ENCODE results near the gene SYNE1. TPM values are rescaled to one million over a fixed set of nuclear protein-coding genes. Genes with fewer than 3 reads are reported as not detected.

Gene SYNE1
- total RNA-seq, 4 donors from 2014 or later = 111 to 156 (median 124) TPM

DNA sequence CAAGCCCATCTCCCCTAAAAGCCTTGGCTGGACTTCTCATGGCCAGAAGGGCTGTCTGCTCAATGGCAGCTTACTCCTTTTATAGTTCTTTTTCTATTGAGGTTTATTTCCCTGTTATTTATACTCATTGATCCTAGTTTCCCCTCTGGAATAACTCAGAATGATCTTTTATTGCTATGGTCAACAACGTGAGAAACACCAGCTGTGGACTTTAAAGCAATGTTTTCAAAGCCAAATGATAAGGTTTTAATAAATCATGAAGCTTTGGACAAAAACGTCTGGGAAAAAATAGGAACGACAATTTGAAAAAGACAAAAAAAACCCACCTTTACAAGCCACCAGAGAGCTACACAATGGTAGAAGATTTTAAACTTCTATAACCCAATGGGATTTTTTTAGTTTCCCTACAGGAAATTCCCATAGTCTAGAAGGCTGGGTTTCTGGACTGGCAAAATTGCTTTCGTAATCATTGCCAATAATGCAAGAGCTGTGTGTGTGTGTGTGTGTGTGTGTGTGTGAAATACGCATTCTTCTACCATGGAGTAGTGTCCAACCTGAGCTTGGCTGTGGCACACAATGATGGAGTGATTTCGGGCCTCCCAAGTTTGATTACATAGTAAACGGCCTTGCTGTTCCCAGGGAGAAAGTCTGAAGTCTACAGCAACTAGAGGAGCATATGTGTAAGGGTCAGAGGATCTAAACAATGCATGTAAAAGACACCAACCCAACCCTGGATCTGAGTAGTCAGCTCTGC lies 396.0 kb downstream of the SYNE1 start:
- 82 to 88% methylated on average over 7 of the region's 7 CpGs for WGBS, 2 donors
- no peak overlapping the region for H3K4me3 ChIP-seq (ENCODE audit: low read depth, poor library complexity, severe bottlenecking)

DNA sequence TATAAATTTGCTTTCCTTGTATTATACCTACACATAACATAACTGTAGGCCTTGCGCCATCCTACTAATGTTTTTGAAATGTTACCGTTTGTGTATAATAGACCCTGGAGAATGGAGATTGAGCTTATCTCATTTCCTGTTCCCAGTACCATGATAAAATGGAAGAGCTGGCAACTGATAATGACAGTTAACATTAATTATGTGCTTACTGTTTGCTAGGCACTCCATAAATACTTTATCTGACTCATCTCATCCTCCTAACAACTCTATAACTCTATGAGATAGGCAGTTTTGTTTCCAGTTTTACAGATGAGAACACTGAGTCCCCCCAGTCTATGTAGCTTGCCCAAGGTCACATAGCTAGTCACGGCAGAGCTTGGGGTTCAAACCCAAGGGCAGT lies 396.7 kb downstream of the SYNE1 start:
- intact Hi-C loops (cut with DNase I; ENCODE audit: low total_unique reads) = no loop called here
- WGBS, 2 donors = 89 to 95% methylated on average over 3 of the region's 3 CpGs
- no peak for DNase-seq (ENCODE audit: low spot score in 2 of 2)
- no peak overlapping the region for H3K4me3 ChIP-seq (ENCODE audit: low read depth, poor library complexity, severe bottlenecking)
- no peak for TF ChIP-seq CTCF (IDR thresholded peaks at IDR 0.05)
- no peak for TF ChIP-seq POLR2A (IDR thresholded peaks at IDR 0.05)

More for the DNA sequence above, 396.0 kb downstream of the SYNE1 start:
- DNase-seq (ENCODE audit: low spot score in 2 of 2) = no peak
- intact Hi-C loops (cut with DNase I; ENCODE audit: low total_unique reads) = no loop called here
- TF ChIP-seq POLR2A (IDR thresholded peaks at IDR 0.05) (no peak), CTCF (IDR thresholded peaks at IDR 0.05) (no peak)

DNA sequence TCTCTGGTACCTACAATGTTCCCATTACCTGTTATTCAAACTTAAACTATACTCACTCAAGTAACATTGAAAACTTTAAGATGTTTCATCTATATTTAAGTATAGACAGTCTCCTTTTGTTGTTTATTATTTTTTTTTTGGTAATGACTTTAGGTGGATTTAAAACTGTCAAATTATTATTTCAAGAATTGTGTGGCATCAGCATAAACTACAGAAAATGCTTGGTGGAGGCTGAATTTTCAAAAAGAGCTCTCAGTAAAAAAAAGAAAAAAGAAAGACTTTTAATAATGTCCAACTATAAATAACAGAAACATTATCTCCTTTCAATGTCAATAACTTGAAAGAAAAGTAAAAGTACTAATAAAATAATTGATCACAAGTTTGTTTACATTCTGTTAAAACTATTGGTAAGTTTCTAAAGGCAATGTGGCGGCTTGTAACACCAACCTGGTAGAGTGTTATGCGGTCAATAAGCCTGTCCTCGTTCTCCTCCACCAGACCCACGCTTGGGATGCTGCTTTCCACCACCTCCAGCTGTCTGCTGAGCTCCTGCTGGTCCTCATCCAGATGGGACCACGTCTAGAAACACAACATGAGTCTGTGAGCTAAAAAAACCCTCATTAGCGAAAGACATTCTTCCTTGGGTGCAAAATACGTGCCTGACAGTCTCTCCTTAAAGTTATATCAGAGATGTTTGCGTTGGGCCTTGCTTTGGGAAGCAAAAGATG lies 400.6 kb downstream of the SYNE1 start:
- 92% methylated on average over 8 of the region's 8 CpGs for WGBS, 2 donors
- TF ChIP-seq CTCF (IDR thresholded peaks at IDR 0.05) = no peak
- TF ChIP-seq POLR2A (IDR thresholded peaks at IDR 0.05) = no peak
- intact Hi-C loops (cut with DNase I; ENCODE audit: low total_unique reads) = no loop called here
- no peak for DNase-seq (ENCODE audit: low spot score in 2 of 2)
- no peak overlapping the region for H3K4me3 ChIP-seq (ENCODE audit: low read depth, poor library complexity, severe bottlenecking)

DNA sequence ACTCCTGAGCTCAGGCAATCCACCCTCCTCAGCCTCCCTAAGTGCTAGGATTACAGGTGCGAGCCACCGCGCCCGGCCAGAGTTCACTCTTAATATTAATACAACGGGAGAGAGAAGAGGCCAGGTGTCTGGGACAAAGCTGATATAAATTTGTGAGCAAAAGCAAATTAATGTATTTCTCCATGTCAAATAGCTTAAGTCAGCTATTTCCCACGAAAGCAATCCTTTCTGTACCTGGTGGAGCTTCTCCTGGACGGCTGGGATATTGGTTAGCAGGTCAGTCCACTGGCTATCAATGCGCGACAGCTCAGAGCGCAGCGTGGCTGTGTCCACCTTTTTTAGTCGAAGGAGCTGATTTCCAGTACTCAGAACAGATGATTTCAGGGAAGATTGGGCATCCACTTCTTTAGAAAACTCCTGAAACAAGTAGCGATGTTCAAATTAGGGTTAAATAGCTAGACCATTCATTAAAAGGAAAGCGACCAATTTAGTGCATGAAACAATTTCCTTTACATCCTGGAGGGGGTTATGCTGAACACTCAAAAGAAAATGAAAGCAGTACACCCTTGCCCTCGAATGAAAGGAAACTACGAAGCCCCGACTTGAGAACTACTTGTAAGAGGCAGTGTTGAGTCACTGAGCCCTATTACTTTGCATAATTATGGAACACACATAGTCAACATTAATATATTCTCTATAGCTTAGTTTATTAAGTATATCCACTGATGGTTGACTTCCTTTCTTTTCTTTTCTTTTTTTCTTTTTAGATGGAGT lies 403.4 kb downstream of the SYNE1 start:
- TF ChIP-seq POLR2A (IDR thresholded peaks at IDR 0.05) (no peak), CTCF (IDR thresholded peaks at IDR 0.05) (no peak)
- intact Hi-C loops (cut with DNase I; ENCODE audit: low total_unique reads) = no loop called here
- DNase-seq (ENCODE audit: low spot score in 2 of 2) = no peak
- WGBS, 2 donors = 90 to 93% methylated on average over 17 of the region's 17 CpGs
- no peak overlapping the region for H3K4me3 ChIP-seq (ENCODE audit: low read depth, poor library complexity, severe bottlenecking)

DNA sequence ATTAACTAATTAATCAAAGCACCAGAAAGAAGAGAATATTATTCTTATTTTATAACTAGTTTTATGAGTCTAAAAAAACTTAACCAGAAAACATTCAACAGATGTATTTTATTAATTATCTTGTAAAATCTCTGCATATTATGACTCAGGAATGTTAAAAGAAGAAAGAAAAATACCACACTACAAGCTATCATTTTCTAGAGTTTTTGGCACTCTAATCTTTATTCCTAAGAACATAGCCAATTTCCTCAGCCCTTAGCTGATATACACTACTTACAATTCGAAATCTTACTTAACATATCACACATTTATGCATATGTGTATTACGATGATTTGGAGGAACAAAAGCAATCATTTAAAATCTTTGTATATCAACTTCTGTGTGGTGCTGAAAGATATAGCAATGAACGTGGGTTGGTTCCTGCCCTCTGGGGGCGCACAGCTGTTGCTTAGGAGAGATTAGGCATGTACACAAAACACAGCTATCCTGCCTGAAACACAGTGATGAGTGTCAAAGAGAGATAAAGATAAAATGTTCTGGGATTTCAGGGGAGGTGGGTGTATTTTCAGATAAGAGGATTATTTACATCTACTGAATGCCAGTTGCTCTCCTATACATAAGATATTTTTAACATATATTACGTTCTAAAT lies 404.5 kb downstream of the SYNE1 start:
- intact Hi-C loops (cut with DNase I; ENCODE audit: low total_unique reads) = no loop called here
- no peak for DNase-seq (ENCODE audit: low spot score in 2 of 2)
- no peak overlapping the region for H3K4me3 ChIP-seq (ENCODE audit: low read depth, poor library complexity, severe bottlenecking)
- TF ChIP-seq CTCF (IDR thresholded peaks at IDR 0.05) = no peak
- no peak for TF ChIP-seq POLR2A (IDR thresholded peaks at IDR 0.05)
- WGBS, 2 donors = 34 to 50% methylated on average over 5 of the region's 5 CpGs
